D721Med (cell line): Measurements from ENCODE around the gene KRTAP4-5.
"Not testable (repeated sequence)": the region's sequence is repeated elsewhere in the genome, so short reads cannot be mapped to it uniquely, and the experiment has no call there.

Source experiments
- DNase-seq: peaks from one replicate; pipeline ENCODE4 v3.0.0; 2011; ENCODE audit warnings: low spot score; ENCODE audit not compliant: insufficient read length
- FAIRE-seq: peaks from 2 replicates; lab custom pipeline; 2011; peaks lifted over from hg19 to GRCh38; lab: Jason Lieb, UNC
- TF ChIP-seq, protein P1 (sequence below): IDR thresholded peaks from 2 replicates; pipeline ENCODE4 v1.5.1; 2012; ENCODE audit warnings: mild to moderate bottlenecking, control low read depth; ENCODE audit not compliant: insufficient read depth; ENCODE audit errors: missing control alignments

KRTAP4-5 gene

DNA sequence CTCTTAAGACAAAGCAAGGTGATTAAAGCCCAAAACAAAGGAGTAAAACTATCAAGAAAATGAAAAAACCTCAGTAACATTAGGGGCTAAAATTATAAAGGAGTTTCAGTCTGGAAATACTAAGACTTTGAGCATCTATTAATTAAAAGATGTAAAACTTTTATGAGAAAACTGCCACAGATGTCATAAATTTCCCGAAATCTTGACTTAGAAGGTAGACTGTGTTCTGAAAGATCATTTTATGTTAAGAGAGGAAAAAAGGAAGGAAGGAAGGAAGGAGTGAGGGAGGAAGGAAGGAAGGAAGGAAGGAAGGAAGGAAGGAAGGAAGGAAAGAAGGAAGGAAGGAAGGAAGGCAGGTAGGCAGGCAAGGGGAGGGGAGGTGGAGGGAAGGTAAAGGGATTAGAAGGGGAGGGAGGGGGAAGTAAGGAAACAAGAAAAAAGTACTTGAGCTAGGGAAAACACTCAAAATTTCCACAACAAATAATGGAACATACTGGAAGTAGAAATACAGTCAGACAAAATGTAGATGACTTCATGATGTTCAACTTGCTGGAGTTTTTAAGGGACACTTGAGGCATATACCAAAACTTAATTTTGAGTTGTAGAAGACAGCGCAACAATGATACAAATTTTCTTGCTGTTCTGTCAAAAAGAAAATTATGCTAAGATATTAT is 2.0 kb downstream of the KRTAP4-5 start:
- FAIRE-seq = no peak
- no peak for DNase-seq
- TF ChIP-seq, protein P1, sequence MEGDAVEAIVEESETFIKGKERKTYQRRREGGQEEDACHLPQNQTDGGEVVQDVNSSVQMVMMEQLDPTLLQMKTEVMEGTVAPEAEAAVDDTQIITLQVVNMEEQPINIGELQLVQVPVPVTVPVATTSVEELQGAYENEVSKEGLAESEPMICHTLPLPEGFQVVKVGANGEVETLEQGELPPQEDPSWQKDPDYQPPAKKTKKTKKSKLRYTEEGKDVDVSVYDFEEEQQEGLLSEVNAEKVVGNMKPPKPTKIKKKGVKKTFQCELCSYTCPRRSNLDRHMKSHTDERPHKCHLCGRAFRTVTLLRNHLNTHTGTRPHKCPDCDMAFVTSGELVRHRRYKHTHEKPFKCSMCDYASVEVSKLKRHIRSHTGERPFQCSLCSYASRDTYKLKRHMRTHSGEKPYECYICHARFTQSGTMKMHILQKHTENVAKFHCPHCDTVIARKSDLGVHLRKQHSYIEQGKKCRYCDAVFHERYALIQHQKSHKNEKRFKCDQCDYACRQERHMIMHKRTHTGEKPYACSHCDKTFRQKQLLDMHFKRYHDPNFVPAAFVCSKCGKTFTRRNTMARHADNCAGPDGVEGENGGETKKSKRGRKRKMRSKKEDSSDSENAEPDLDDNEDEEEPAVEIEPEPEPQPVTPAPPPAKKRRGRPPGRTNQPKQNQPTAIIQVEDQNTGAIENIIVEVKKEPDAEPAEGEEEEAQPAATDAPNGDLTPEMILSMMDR = no peak

DNA sequence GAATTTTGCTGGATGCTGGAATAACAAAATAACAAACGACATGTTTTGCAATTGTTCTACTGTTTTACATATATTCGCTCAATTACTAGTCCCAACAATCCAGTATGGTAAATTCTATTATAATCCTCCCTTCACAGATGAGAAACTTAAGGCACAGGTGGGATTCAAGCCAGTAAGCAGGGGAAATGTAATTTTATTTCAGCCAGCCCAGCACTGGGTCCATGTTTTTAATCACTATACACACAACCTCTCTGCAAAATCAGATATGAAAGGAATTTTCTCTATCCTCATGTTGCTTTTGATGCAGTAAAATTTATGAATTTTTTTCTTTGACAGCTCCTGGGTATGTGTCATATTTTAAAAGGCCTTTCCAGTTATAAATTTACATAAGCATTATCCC is 4.4 kb downstream of the KRTAP4-5 start:
- DNase-seq (no peak), FAIRE-seq (no peak)
- TF ChIP-seq, protein P1 = no peak

DNA sequence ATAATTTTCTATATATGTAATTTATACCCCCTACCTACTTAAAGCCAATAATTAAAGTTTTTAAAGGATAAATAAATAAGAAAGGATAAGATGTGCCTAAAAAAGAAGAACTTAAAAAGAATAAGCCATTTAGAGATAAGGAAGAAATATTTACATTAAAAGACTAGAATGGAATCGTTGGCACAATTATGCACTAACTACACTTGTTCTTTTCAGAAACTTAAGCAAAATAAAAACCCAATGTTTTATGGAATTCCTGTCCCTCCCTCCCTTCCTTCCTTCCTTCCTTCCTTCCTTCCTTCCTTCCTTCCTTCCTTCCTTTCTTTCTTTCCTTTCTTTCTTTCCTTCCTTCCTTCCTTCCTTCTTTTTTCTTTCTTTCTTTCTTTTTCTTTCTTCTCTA is 4.8 kb downstream of the KRTAP4-5 start:
- no peak for FAIRE-seq
- TF ChIP-seq, protein P1 = no peak
- no peak for DNase-seq

DNA sequence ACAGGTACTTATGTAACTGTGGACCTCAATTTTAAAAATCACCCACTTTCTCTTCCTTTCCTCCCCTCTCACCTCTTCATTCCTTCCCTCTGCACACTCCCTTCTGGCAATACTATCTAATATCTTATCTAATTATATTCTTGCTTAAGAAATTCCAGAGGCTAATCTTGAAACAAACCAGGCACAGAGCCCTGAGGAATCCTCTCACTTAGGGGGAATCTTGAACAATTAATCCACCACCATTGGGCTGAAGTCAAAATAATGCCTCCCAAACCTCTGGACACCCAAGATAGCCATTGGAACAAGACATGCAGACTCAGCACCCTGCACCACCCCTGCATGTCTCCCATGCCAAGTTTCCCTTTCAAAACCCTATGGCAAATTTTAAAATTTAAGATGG is 8.3 kb downstream of the KRTAP4-5 start:
- DNase-seq = no peak
- FAIRE-seq = no peak
- TF ChIP-seq, protein P1 = no peak

DNA sequence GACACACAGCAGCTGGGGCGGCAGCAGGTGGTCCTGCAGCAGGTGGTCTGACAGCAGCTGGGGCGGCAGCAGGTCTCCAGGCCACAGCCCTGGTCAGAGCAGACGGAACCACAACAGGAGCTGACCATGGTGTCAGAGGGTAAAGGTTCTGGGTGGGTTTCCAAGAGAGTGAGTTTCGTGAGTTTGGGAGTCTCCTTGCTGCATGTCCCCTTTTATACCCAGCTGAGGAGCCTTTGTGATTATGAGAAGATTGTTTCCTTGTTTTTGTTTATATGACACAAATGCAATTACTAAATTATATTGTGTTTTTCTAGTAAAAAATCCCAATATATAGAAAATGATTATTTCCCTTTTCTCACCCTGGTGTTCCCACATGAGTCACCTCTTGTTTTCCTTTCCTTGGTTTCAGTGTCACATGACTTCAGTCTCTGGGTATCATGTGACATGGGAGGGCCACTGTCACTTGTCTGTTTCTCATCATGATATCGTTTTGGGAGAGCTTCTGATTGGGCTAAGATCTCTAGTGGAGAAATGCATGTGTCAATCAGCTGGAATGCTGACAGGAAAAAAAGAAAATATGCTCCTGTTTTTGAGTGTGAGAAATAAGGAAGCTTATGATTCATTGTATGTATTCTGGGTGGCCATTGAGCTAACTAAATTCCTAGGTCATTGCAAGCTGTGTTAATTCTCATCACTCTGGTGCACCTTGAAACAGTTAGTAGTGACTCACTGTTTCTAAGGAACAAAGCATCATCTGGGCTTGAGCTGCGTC is 9.1 kb downstream of the KRTAP4-5 start, which contains the start of gene KRTAP4-6:
KRTAP4-6 (minus strand) TSS at position 185 of the 772 bp plus-strand sequence; CDS start at position 128, 57 bp downstream.
- no peak for DNase-seq
- TF ChIP-seq, protein P1 = no peak
- no peak for FAIRE-seq

DNA sequence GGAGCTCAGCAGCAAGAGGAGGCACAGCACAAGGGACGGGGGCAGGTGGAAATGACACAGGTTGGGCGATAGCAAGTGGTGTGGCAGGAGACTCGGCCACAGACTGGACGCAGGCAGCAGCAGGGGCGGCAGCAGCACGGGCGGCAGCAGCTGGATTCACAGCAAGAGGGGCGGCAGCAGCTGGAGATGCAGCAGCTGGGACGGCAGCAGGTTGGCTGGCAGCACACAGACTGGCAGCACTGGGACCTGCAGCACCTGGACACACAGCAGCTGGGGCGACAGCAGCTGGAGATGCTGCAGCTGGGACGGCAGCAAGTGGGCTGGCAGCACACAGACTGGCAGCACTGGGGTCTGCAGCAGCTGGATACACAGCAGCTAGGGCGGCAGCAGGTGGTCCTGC is 9.8 kb downstream of the KRTAP4-5 start:
- not testable (repeated sequence) for FAIRE-seq, DNase-seq

DNA sequence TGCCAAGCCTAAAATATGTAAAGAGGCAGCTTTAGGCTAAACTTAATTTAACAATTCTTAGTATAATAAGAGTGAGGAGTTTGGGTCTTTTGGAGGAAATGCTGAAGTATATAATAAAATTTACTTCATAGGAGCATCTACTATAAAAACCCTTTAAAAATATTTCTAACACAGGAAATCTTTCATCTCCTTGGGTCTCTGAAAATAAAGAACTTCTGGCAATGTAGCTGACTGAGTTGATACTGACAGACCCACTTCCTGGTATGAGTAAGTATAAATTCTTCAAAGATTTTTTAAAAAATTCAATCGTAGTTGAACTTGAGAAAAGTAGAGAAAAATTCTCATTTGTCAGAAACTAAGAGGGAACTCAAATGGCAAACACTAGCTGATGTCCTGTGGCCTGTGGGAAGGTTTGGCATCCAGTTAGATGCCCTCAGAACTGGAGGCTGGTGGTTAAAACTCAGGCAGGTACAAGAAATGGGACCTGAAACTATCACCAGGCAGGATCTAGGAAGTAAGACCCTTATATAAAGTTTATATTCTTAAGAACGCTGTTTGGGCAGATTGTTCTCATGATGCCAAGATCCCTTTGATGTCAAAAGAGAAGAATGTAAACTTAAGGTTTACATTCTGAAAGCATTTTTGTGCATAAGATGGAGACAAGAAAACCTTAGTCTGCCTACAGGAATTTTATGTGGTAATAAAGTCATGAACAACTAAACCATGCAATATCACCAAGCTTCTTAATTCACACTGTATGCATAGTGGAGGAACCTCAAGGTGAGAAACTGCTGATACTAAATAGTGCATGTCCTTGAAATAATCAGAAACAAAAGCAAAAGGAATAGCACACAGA is 15.5 kb downstream of the KRTAP4-5 start:
- DNase-seq (no peak), FAIRE-seq (no peak)
- TF ChIP-seq, protein P1 = no peak
